Epidermal melanocyte (primary cell): ENCODE results near the gene RAPGEF2.
"Not testable (repeated sequence)": the region's sequence is repeated elsewhere in the genome, so short reads cannot be mapped to it uniquely, and the experiment has no call there.

Experiments used
- DNase-seq: peaks from one replicate; pipeline ENCODE4 v3.0.0; 2011; ENCODE audit warnings: low spot score; ENCODE audit not compliant: insufficient read length

Gene RAPGEF2

DNA sequence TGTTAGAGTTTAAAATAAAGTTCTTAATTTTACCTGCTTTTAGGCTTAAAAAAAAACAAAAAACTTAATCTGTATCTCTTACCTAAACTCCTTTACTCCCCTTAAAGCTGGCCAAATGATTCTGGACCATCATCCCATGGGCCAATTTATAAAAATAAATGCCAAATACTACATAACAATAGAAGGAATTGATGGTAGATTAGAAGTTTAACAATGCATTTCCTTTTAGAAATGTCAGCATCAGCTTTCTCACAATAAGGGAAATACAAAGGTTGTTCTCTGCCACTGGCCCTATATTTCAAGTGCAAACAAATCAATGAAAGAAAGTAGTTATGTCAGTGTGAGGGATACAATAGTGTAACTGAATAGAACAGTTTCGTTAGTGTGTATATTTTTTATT, 5.7 kb upstream of the RAPGEF2 start:
- no peak for DNase-seq

DNA sequence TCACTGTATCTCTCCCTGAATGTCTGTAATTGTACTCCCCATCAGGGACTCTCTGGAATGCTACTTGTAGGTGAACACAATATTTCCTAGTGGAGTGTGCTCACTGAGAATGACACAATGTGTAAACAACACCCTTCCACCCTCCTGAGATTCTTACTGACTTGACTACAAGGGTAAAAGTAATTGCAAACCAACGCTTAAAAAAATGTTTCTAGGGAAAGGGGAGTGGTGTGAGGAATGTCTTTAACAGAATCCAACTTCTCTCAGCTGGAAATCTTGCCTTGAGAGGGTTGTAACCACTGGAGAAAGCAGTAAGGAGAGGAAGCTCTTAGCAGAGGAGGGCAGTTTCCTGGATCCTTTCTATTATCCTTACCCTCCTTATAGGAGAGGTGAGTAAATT, 5.1 kb upstream of the RAPGEF2 start:
- no peak for DNase-seq

DNA sequence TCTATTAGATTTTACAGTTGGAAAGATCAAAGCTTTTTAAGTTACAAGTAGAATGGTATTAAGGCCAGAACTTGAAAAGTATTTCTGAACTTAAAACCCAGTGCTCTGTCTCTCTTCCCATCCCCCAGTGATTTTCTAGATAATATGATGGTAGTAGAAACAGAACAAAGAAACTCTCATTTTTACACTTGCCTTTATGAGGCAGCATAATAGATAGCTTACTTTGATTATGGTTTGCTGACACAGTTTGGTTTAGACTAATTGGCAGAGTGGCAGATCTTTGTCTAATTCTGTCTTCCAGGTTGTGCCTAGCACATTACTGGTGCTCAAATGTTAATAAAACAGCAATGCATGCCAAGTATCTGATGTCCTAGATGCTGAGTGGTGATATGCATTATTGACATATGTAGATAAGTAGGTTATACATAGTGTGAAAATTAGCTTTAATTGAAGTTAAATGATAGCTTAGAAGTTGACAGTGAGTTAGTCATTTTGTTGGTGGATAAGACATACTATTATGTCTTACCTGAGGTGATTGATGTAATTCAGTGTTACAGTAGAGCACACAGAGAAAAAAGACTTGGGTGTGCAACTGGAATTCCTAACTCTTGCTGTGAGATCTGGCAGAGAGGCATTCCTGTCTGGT, 4.3 kb upstream of the RAPGEF2 start:
- no peak for DNase-seq

DNA sequence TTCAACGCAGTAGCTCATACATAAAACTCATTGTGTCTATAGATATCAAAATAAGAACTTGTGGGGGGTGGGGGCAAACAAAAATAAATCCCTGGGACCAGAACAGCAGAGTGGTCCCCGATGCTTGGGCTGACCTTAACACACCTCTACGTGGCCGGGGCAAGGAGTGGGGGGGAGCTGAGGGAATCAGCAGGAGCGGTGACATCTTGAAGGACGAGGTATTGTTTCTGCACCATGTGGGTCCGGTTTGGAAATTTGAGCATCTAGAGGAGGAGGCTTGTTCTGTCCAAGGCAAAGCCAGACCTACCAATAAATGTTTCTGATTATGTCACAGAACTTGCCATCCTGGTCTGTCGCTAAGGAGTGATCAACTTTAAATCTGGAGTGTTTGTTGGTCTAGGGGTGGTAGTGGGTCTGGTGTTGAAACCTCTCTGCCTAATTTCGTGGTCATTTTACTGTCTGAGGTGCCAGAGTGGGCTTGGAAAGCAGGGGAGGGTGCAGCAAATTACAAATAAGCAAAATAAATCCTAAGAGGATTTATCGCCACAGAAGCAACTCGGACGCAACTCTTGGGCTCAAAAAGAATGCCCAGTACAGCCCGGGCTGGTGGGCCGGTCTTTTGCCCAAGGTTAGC, 774 bp upstream of the RAPGEF2 start:
- no peak for DNase-seq

DNA sequence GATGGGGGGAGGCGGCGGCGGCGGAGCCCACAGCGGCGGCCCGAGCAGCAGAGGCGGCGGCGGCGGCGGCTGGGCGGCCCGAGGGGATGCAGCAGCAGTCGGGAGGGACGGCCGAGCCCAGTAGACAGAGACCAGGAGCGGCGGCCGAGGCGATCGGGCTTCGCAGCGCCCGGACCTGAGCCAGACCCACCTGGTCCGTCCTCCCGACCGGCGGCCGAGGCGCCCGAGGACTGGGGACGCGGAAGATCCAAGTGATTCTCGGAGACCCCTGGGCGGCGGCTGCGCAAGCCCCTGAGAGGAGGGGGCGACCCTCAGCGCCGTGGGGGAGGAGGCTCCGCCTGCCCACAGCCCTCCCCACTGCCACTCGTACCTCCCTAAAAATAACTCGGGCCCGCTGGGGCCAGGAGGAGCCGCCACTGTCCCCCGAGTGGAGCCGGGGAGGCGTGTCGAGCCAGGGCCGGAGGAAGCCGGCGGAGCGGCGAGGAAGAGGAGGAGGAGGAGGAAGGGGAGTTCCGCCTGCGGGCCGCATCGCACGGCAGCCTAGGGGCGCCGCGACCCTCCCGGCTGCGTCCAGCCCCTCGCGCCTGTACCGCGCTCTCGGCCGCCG, 608 bp downstream of the RAPGEF2 start:
- DNase-seq, result no peak

DNA sequence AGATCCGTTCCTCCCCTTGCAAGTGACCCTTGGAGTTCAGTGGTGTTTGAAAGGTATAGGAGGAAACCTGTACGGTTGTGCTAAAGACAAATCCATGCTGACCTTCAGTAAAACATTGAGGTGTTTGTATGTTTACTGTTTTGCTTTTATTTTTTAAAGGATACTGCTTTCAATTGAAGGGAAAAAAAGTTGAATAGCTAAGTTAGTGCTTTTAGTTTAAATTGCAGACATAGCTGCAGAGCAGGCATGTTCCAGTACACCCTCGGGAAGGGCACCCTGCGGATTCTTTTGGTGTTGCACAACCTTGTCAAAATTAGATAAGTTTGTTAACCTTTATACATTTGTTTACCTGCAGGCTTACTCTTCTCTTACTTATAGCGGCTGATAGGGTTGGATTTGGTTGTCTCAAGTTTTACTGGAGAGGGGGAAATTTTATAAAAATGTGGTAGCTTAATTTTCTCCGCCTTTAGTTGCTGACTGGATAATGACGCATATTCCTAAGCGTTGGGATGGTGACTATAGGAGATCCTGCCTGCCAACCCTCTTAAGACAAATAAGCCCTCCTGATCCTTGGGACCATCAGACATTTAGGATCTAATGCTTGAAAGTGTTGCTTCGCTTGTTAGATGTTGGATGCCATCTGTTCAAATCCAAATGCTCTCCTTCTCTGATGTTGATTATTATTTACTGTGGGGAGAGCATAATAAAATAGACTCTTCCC, 2.0 kb downstream of the RAPGEF2 start:
- DNase-seq, result no peak

DNA sequence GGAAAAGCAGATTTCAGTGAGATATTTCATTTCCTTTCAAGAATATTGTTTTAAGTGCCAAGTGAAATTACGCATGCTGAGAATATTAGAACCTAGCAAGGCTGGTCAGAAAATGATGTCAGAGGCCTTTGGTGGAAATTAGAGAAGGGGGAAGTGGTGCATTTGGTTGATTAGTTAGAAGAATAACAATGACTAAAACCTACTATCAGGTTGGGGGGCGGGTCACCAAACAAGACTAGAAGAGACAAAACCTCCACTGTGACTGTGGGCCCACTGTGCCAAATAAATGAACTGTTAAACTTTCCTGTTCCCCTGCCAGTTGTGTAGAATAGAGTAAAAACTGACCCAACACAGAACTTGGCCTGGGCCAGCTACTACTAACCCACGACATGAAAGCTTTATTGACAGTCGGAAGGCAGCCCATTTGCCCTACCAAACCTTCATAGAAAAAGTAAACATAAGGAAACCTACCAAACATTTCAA, 2.9 kb downstream of the RAPGEF2 start:
- DNase-seq, result no peak

DNA sequence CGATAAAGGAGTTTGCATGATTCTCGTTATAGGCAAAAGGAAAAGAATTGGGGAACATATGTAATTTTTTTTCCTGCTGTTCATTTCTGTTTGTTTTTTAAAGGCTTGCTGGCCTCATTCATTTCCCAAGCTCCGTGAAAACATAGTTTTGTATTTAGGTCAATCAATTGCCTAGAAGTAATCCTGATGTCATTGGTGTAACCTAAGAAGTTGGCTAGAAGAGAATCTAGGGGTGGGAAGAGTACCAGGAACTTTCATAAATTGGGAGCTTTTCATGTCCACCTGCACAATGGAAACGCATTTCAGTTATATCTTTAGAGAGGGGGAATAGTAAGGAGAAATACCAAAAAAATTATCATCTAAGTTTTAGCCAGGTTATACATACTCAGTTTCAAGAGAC, 3.8 kb downstream of the RAPGEF2 start:
- no peak for DNase-seq

DNA sequence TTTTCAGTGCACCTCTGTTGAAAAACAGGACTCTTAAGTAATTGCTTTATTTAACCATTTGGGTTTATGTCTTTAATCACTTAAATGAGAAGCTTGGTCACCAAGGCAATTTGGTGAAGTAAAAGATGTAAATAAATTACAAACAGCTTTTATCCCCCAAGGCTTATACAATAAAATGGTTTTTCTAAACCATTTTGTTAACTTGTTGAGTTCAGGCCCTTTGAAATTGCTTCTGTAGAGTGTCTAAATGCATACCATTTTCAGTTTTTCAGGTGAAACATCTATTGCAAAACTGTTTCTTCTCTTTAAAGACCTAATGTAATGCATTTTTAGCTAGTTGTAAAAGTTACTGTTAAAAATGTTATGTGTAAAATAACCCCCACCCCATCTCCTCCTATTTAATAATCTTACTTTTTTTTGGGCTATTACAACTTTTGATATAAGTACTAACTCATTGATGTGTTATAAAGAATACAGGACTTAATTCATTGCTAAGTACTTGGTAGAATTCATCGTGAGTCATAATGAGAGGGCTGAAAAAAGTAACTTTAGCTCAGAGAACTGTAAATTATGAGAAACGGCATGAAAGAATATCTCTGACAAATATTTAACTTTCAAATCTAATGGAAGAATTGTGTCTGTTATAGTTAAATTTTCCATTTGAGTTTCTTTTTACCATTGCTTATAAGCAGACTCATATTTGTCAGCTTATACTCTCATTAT, 4.5 kb downstream of the RAPGEF2 start:
- DNase-seq, result no peak

DNA sequence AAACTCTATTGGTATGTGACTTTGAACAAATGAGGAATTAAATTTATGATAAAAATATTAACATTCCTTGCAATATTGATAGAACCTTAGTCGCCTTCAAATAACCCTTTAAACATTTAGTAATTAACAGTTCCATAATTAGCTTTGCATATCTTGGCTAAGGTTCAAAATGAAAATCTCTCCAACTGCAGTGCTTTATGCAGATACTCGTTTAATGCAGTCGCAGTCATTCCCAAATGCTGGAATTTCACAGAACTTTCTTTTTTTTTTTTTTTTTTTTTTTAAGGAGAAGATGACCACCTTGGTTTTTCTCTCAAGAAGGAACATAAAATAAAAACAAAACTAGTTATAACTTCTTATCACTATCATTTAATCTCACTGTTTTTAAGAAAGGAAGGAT, 5.2 kb downstream of the RAPGEF2 start:
- DNase-seq, result no peak

DNA sequence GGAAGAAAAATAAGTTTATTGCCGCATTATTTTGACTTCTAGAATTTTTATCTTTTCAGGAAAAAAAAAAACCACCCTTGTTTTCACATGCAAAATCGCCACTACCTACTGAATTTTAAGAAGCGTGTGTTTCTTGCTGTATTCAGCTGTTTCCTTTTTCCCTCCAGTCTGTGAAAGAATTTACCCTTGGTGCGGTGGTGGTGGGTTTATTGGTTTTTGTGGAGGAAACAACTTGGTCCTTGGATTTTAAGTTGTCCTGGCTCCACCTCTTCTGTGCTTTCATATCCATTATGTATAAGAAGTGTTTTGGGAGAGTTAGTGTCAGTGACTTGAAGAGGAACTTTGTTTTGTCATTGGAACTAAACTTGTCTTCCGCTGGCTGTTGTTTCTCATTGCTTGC, 8.1 kb downstream of the RAPGEF2 start:
- no peak for DNase-seq

DNA sequence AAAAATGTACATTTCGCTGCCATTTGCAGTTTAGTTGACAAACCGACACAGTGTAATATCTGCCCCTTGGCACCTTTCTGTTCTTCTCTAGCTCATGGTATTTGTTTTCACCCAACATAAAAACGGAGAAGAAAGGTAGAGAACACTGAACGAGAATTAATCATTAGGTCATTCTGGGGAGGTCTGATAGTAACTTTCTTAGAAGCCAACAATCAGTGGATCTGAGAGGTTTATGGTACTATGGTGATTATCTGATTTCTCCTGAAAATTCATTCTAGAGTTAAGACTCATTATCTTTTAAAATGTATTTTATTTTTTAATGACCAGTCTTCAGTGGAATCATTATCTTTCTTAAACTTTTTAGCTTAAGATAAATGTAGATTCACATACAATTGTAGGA, 8.5 kb downstream of the RAPGEF2 start:
- no peak for DNase-seq

DNA sequence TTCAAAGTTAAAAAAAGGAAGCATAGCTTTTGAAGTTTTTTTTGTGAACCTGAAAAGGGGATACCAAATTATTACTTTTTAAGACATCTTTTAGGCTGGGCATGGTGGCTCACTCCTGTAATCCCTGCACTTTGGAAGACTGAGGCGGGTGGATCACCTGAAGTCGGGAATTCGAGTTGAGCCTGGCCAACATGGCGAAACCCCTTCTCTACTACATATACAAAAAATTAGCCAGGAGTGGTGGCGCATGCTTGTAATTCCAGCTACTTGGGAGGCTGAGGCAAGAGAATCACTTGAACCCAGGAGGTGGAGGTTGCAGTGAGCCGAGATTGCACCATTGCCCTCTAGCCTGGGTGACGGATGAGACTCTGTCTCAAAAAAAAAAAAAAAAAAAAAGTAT, 10.5 kb downstream of the RAPGEF2 start:
- DNase-seq, result not testable (repeated sequence)

DNA sequence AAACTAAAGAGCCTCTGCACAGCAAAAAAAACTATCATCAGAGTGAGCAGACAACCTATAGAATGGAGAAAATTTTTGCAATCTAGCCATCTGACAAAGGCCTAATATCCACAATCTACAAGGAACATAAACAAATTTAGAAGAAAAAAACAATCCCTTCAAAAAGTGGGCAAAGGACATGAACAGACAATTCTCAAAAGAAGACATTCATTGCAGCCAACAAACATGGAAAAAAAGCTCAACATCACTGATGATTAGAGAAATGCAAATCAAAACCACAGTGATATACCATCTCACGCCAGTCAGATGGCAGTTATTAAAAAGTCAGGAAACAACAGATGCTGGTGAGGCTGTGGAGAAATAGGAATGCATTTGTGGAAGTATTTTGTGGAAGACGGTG, 13.2 kb downstream of the RAPGEF2 start:
- DNase-seq, result not testable (repeated sequence)

DNA sequence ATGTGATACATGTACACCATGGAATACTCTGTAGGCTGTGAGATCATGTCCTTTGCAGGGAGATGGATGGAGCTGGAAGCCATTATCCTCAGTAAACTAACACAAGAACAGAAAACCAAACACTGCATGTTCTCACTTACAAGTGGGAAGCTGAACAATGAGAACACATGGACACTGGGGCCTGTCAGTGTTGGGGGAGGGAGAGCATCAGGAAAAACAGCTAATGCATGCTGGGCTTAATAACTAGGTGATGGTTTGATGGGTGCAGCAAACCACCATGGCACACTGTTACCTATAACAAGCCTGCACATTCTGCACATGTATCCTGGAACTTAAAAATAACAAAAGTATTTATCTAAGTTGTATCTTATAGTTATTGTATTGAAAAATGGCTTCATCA, 13.8 kb downstream of the RAPGEF2 start:
- DNase-seq, result not testable (repeated sequence)

DNA sequence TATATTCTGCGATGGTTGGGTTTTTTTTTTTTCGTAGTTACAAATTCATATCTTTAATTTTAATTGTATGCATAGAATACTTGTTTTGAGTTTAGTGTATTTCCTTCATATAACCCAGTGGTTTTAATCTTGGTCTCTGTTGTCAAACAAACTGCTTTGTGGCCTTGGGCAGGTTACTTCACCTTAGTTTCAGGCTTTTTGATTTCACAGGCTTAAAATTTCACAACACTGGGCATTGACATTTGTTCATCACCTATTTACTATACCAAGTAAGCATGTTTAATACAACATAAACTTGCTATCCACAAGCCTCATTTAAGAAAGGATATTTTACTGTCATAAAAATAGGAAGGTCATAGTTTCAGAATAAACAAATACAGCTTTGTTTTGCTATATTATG, 14.7 kb downstream of the RAPGEF2 start:
- no peak for DNase-seq

DNA sequence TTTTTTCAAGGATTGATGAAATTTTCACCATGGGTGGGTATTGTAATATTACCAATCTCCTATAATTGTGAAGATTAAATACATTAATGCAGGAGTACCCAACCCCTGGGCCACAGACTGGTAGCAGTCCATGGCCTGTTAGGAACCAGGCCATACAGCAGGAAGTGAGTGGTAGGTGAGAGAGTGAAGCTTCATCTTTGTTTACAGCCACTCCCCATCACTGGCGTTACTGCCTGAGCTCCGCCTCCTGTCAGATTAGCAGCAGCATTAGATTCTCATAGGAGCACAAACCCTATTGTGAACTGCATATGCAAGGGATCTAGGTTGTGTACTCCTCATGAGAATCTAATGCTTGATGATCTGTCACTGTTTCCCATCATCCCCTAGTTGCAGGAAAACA, 15.1 kb downstream of the RAPGEF2 start:
- no peak for DNase-seq

DNA sequence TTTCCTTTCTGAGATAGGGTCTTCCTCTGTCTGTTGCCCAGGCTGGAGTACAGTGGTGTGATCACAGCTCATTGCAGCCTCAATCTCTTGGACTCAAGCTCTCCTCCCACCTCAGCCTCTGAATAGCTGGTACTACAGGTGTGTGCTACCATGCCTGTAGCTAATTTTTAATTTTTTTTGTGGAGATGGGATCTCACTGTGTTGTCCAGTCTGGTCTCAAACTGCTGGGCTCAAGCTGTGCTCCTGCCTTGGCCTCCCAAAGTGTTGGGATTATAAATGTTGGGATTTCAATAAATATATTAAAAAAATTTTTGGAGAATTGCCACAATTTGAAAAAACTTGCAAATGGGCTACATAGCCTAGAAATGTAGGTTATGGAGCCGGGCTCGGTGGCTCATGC, 18.5 kb downstream of the RAPGEF2 start:
- no peak for DNase-seq

DNA sequence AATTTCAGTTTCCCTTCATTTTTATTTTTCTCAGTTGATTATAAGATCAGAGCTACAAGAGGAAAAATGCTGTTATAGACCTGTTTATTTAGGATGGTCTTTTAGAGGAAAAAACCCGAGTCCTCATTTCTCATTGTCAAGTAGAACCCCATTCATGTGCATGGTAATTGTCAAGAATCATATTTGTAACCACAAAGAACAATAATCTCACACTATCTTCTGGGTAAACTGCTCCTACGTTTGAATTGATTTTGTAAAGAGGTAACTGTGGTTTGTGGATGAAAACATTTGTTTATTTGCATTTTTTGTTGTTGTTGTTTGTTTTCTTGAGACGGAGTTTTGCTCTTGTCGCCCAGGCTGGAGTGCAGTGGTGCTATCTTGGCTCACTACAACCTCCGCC, 23.8 kb downstream of the RAPGEF2 start:
- no peak for DNase-seq

DNA sequence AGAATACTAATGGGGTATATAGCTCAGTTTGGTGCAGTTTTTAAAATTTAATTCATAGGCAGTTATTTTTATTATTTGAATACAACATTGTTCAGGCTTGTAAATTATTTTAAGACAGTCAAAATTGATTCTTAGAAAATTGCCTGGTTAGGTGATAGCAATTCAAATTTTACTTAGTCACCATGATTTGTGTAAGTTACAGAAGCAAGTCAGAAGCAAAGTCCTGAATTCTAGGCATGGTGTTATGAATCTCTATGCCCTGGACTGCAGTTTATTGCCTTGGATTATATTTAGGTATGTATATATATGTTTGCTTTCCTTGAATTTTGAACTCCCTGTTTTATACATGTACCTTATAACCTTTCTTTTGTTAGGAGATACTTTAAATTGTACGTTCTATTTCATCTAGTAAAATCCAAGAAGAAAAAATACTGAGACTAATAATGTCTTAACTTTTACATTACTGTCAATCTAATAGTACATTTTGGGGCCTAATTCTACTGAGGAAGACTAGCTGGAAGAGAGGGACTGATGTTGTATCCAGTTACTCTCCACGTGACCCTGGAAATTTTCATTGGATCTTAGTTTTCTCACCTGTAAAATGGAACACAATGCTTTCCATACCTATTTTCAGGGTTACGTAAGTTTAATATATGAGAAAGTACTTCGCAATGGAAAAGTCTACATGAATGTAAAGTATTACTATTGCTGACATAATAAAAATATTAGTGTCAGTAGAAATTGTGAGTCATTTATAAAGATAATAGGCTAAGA, 25.1 kb downstream of the RAPGEF2 start:
- no peak for DNase-seq
